Chondrocyte (in vitro differentiated cells): Measurements from ENCODE around the gene USP1. TPM values are rescaled to one million over a fixed set of nuclear protein-coding genes. Genes with fewer than 3 reads are reported as not detected.

Experiments
- DNase-seq: peaks from one replicate; pipeline ENCODE4 v3.0.0; 2021; ENCODE audit warnings: mixed read lengths, low spot score
- H3K27ac Mint-ChIP-seq: one replicate; pipeline ENCODE4 v1.8.0; 2021; ENCODE audit warnings: mild to moderate bottlenecking, moderate library complexity, mixed read lengths; ENCODE audit not compliant: unreplicated experiment
- H3K27me3 Mint-ChIP-seq: 2 replicates; pipeline ENCODE4 v1.8.0; 2021; ENCODE audit warnings: low read depth, mixed read lengths
- H3K36me3 Mint-ChIP-seq: 2 replicates; pipeline ENCODE4 v1.8.0; 2021; ENCODE audit warnings: low read depth, mixed read lengths
- H3K4me1 Mint-ChIP-seq: 2 replicates; pipeline ENCODE4 v1.8.0; 2021; ENCODE audit warnings: low read depth, mild to moderate bottlenecking, mixed read lengths
- H3K4me3 Mint-ChIP-seq: one replicate; pipeline ENCODE4 v1.8.0; 2021; ENCODE audit warnings: mild to moderate bottlenecking, moderate library complexity, mixed read lengths; ENCODE audit not compliant: unreplicated experiment
- H3K9me3 Mint-ChIP-seq: 2 replicates; pipeline ENCODE4 v1.8.0; 2021; ENCODE audit warnings: low read depth, mixed read lengths
- total RNA-seq: library from RNA; stranded (reverse); gene quantifications from 3 replicates; pipeline ENCODE4 v1.2.1, GENCODE V29; 2021
- TF ChIP-seq, protein P1 (sequence below): fragments of 200-600 bp; sonication (generic); IDR thresholded peaks from 2 replicates; pipeline ENCODE4 v1.5.0; 2021; ENCODE audit warnings: antibody characterized with exemption, mild to moderate bottlenecking, moderate library complexity

USP1 gene
- total RNA-seq, 1 donor from 2014 or later: 21.9 TPM

DNA sequence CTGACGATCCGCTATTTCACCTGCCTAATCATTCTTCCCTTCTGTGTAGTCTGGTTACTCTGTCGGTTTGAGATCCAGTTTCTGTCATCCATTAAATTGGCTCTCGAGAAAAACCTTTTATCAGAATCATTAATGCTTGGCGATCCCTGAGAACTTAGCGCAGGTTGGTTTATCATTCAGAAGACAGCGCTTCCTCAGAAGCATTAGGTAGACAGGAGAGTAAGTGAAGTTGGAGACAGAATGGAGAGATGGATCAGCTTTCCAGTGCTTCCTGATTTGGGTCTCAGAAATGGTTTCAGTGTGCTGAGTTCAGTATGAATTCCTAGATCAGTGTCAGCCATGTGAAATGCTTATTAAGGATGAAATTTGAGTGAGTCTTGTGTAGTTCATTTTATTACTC lies 1.3 kb downstream of the USP1 start:
- TF ChIP-seq, protein P1, sequence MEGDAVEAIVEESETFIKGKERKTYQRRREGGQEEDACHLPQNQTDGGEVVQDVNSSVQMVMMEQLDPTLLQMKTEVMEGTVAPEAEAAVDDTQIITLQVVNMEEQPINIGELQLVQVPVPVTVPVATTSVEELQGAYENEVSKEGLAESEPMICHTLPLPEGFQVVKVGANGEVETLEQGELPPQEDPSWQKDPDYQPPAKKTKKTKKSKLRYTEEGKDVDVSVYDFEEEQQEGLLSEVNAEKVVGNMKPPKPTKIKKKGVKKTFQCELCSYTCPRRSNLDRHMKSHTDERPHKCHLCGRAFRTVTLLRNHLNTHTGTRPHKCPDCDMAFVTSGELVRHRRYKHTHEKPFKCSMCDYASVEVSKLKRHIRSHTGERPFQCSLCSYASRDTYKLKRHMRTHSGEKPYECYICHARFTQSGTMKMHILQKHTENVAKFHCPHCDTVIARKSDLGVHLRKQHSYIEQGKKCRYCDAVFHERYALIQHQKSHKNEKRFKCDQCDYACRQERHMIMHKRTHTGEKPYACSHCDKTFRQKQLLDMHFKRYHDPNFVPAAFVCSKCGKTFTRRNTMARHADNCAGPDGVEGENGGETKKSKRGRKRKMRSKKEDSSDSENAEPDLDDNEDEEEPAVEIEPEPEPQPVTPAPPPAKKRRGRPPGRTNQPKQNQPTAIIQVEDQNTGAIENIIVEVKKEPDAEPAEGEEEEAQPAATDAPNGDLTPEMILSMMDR: no peak
- Mint-ChIP-seq H3K4me3 (peak overlapping the region; percentile 91), H3K27ac (peak overlapping the region; percentile 85), H3K27me3 (no peaks in the 10 kb centered on the region), H3K4me1 (peaks cover 48% of the 10 kb centered on the region), H3K9me3 (no peaks in the 10 kb centered on the region), H3K36me3 (peaks cover 4% of the 10 kb centered on the region)
- no peak for DNase-seq

DNA sequence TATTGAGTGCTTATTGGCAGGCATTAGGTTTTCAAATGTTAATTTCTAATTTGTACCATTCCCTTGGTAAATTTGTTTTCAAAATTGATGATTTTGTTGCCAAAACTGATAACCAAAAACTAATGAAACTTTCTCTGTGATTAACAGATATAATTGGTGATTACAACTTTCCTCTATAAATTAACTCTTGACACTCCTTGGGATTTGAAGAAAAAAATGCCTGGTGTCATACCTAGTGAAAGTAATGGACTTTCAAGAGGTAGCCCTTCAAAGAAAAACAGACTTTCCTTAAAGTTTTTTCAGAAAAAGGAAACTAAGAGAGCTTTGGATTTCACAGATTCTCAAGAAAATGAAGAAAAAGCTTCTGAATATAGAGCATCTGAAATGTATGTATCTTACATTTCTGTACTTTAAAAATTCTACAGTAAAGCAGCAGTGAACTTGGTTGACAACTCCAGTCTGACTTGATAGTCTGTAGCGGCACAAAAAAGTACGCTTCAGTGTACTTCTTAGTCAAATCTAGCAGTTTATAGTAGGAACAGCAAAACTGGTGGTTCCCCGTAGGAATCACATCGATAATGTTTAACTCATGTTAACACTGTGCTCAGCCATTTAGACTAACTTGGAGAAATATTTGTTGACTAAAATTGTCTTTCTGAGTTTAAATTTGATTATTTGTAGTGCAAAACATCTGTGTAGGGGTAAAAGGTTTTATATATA lies 3.0 kb downstream of the USP1 start:
- no peak overlapping the region for H3K4me3 Mint-ChIP-seq
- H3K27me3 Mint-ChIP-seq: no peaks in the 10 kb centered on the region
- peaks cover 48% of the 10 kb centered on the region for H3K4me1 Mint-ChIP-seq
- H3K27ac Mint-ChIP-seq: no peak overlapping the region
- DNase-seq: no peak
- TF ChIP-seq, protein P1: no peak
- no peaks in the 10 kb centered on the region for H3K9me3 Mint-ChIP-seq
- peaks cover 7% of the 10 kb centered on the region for H3K36me3 Mint-ChIP-seq

DNA sequence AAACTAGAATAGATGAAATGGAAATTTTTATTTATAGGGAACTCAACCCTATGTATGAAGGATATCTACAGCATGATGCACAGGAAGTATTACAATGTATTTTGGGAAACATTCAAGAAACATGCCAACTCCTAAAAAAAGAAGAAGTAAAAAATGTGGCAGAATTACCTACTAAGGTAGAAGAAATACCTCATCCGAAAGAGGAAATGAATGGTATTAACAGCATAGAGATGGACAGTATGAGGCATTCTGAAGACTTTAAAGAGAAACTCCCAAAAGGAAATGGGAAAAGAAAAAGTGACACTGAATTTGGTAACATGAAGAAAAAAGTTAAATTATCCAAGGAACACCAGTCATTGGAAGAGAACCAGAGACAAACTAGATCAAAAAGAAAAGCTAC lies 7.9 kb downstream of the USP1 start:
- H3K36me3 Mint-ChIP-seq: peaks cover 19% of the 10 kb centered on the region
- no peaks in the 10 kb centered on the region for H3K9me3 Mint-ChIP-seq
- DNase-seq: no peak
- H3K27ac Mint-ChIP-seq: no peak overlapping the region
- H3K4me1 Mint-ChIP-seq: peaks cover 22% of the 10 kb centered on the region
- TF ChIP-seq, protein P1: no peak
- H3K4me3 Mint-ChIP-seq: no peak overlapping the region
- no peaks in the 10 kb centered on the region for H3K27me3 Mint-ChIP-seq

DNA sequence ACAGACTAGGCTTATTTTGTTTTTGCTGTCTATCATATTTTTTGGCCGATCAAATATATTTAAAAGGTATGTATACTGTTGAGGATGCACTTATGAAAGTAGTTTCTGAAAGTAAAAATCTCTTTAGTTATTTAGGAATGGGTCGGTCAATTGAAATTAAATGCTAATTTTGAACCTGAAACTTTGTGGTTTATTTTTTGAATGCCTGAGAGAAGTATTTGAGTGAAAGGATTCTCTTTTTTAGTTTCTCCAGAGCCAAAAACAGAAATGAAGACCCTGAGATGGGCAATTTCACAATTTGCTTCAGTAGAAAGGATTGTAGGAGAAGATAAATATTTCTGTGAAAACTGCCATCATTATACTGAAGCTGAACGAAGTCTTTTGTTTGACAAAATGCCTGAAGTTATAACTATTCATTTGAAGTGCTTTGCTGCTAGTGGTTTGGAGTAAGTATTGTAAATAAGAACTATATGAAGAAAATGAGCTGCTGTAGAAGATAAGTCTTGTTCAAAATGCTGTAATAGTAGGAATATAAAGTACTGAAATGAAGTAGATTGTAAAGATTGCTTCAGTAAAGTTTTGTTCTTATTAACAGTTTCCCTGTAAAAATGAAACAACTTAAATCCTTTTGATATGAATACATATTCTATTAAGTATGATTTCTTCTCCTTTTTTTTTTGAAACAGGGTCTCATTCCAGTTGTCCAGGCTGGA lies 11.5 kb downstream of the USP1 start:
- H3K27me3 Mint-ChIP-seq: no peaks in the 10 kb centered on the region
- no peak for DNase-seq
- no peaks in the 10 kb centered on the region for H3K4me1 Mint-ChIP-seq
- H3K4me3 Mint-ChIP-seq: no peak overlapping the region
- no peaks in the 10 kb centered on the region for H3K9me3 Mint-ChIP-seq
- no peak overlapping the region for H3K27ac Mint-ChIP-seq
- H3K36me3 Mint-ChIP-seq: peaks cover 24% of the 10 kb centered on the region
- TF ChIP-seq, protein P1: no peak

DNA sequence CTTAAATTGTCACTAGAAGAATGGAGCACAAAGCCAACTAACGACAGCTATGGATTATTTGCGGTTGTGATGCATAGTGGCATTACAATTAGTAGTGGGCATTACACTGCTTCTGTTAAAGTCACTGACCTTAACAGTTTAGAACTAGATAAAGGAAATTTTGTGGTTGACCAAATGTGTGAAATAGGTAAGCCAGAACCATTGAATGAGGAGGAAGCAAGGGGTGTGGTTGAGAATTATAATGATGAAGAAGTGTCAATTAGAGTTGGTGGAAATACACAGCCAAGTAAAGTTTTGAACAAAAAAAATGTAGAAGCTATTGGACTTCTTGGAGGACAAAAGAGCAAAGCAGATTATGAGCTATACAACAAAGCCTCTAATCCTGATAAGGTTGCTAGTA lies 13.5 kb downstream of the USP1 start:
- Mint-ChIP-seq H3K27me3 (no peaks in the 10 kb centered on the region), H3K36me3 (peaks cover 25% of the 10 kb centered on the region), H3K27ac (no peak overlapping the region), H3K4me3 (no peak overlapping the region), H3K9me3 (no peaks in the 10 kb centered on the region), H3K4me1 (no peaks in the 10 kb centered on the region)
- TF ChIP-seq, protein P1: no peak
- DNase-seq: no peak
